Mesodermal cell (in vitro differentiated cells): Measurements from ENCODE around the gene ACER3.

ENCODE experiments used
- H3K27ac ChIP-seq: 2 replicates; pipeline ENCODE4 v1.7.0; 2013; ENCODE audit warnings: mild to moderate bottlenecking, low read depth, low read length, moderate library complexity; ENCODE audit not compliant: severe bottlenecking
- H3K36me3 ChIP-seq: 2 replicates; pipeline ENCODE4 v1.7.1; 2013; ENCODE audit warnings: mild to moderate bottlenecking, low read length, moderate library complexity; ENCODE audit not compliant: control insufficient read depth, insufficient read depth
- H3K4me1 ChIP-seq: one replicate; pipeline ENCODE4 v1.7.1; 2013; ENCODE audit warnings: mild to moderate bottlenecking, low read length; ENCODE audit not compliant: insufficient read depth, control insufficient read depth, poor library complexity, severe bottlenecking
- H3K4me3 ChIP-seq: 2 replicates; pipeline ENCODE4 v1.7.0; 2013; ENCODE audit warnings: low read length, control low read depth, mild to moderate bottlenecking; ENCODE audit not compliant: insufficient read depth, poor library complexity, severe bottlenecking; ENCODE audit errors: extremely low read depth
- H3K9me3 ChIP-seq: 2 replicates; pipeline ENCODE4 v1.7.1; 2013; ENCODE audit warnings: mild to moderate bottlenecking, low read length, moderate library complexity; ENCODE audit not compliant: control insufficient read depth
- WGBS, 2 experiments: methylation state at CpG; one replicate each; pipeline ENCODE4 v1.1.5; 2013; ENCODE audit warnings: missing lambda C conversion rate in 2 of 2; ENCODE audit not compliant: insufficient coverage in 2 of 2; 5-methylcytosine and 5-hydroxymethylcytosine counted together

The ACER3 gene

DNA sequence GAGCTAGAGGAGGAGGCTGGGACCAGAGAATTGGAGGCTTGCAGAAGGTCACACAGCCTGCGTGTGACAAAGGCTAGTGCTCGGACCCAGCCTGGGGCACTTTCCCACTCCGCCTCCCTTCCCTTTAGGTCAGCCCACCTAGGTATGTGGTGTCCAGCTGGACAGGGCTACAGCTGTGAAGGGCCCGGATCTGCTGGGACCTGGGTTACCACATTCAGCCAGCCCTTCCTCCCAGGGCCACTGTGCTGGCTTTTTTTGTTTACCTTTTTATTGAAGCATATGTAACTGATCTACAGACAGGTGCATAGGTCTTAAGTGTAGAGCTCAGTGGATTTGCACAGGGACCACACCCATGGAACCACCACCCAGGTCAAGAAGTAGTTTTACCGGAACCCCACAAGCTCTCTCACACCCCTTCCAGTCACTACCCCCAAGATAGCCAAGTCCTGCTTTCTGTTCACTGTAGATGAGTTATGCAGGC is 214.7 kb downstream of the ACER3 start:
- no peaks in the 10 kb centered on the region for H3K9me3 ChIP-seq
- peaks cover 37% of the 10 kb centered on the region for H3K4me1 ChIP-seq
- no peak overlapping the region for H3K27ac ChIP-seq
- H3K4me3 ChIP-seq = no peak overlapping the region
- WGBS, 2 experiments = 100% methylated on average over 2 to 4 of the region's 5 CpGs
- peaks cover 3% of the 10 kb centered on the region for H3K36me3 ChIP-seq
